Panc1 (cell line): ENCODE data around the gene TLE3.

Source experiments
- CTCF ChIP-seq: fragments of 450-650 bp; IDR thresholded peaks from 2 replicates; pipeline ENCODE4 v1.5.1; 2017; ENCODE audit warnings: mild to moderate bottlenecking
- POLR2AphosphoS5 ChIP-seq: IDR thresholded peaks from 2 replicates; pipeline ENCODE4 v1.6.1; 2012; ENCODE audit warnings: mild to moderate bottlenecking, low read depth, low read length, moderate library complexity
- TCF7L2 ChIP-seq: IDR thresholded peaks from 2 replicates; pipeline ENCODE4 v1.6.1; 2011; ENCODE audit warnings: mild to moderate bottlenecking, low read depth, low read length, inconsistent platforms

- TF ChIP-seq CTCF = no peak
- no peak for TF ChIP-seq TCF7L2
- no peak for TF ChIP-seq POLR2AphosphoS5
Observed at GRCh38 chr15:70059476-70060213, 38.1 kb downstream of the TLE3 start.
